ENCODE data around the gene UBE2E3. TPM values are rescaled to one million over a fixed set of nuclear protein-coding genes. Genes with fewer than 3 reads are reported as not detected.
A peak's percentile ranks its signal among the peaks of the same experiment; 100 is the strongest.

UBE2E3 gene
- total and polyA plus RNA-seq, 7 donors, result 61.9 to 125 (median 87.1) TPM

GRCh38 chr2:180971811-180972210 lies 8.6 kb upstream of the UBE2E3 start:
- DNase-seq, result no peak
- Histone ChIP-seq H3K4me3 (no peak overlapping the region), H3K9me3 (no peaks in the 10 kb centered on the region), H3K4me1 (peaks cover 9% of the 10 kb centered on the region), H3K27me3 (ENCODE audit: insufficient read depth in 3 of 3, low read length in 2 of 3) (no peaks in the 10 kb centered on the region), H3K36me3 (ENCODE audit: insufficient read depth in 1 of 2, low read depth in 1 of 2) (no peaks in the 10 kb centered on the region), H3K27ac (no peak overlapping the region)
- no peak for TF ChIP-seq CTCF (IDR thresholded peaks at IDR 0.05)
- intact Hi-C loops (cut with DNase I), result no loop called here
- no peak for ATAC-seq
- 97 to 99% (median 98%) methylated on average over 1 of the region's 1 CpG for WGBS, 3 donors

GRCh38 chr2:180975585-180975984 lies 4.8 kb upstream of the UBE2E3 start:
- ATAC-seq (no peak), DNase-seq (no peak)
- no peak for TF ChIP-seq CTCF (IDR thresholded peaks at IDR 0.05)
- Histone ChIP-seq H3K4me3 (no peak overlapping the region), H3K27ac (no peak overlapping the region), H3K4me1 (no peaks in the 10 kb centered on the region), H3K36me3 (ENCODE audit: insufficient read depth in 1 of 2, low read depth in 1 of 2) (no peaks in the 10 kb centered on the region), H3K9me3 (no peaks in the 10 kb centered on the region), H3K27me3 (ENCODE audit: insufficient read depth in 3 of 3, low read length in 2 of 3) (no peaks in the 10 kb centered on the region)
- intact Hi-C loops (cut with DNase I), result no loop called here
- WGBS, 3 donors, result 87 to 96% (median 88%) methylated on average over 2 of the region's 2 CpGs

GRCh38 chr2:180978903-180979748 lies 1.3 kb upstream of the UBE2E3 start:
- H3K4me3 ChIP-seq, result peak overlapping the region; percentile 79
- no peaks in the 10 kb centered on the region for H3K27me3 ChIP-seq (ENCODE audit: insufficient read depth in 3 of 3, low read length in 2 of 3)
- peaks cover 0 to 13% of the 10 kb centered on the region in 2 donors for H3K36me3 ChIP-seq (ENCODE audit: insufficient read depth in 1 of 2, low read depth in 1 of 2)
- no peak for TF ChIP-seq CTCF (IDR thresholded peaks at IDR 0.05)
- DNase-seq (no peak), ATAC-seq (no peak)
- peaks cover 18% of the 10 kb centered on the region for H3K4me1 ChIP-seq
- intact Hi-C loops (cut with DNase I), result no loop called here
- no peaks in the 10 kb centered on the region for H3K9me3 ChIP-seq
- 38 to 48% (median 41%) methylated on average over 7 of the region's 7 CpGs for WGBS, 3 donors
- peak overlapping the region; percentile 90 for H3K27ac ChIP-seq

GRCh38 chr2:180979749-180980105 lies 678 bp upstream of the UBE2E3 start:
- peaks cover 24% of the 10 kb centered on the region for H3K4me1 ChIP-seq
- DNase-seq, result no peak
- TF ChIP-seq CTCF (IDR thresholded peaks at IDR 0.05), result no peak
- H3K27me3 ChIP-seq (ENCODE audit: insufficient read depth in 3 of 3, low read length in 2 of 3), result no peaks in the 10 kb centered on the region
- H3K4me3 ChIP-seq, result peak overlapping the region; percentile 79
- H3K27ac ChIP-seq, result peak overlapping the region; percentile 90
- WGBS, 3 donors, result 14 to 22% (median 14%) methylated on average over 9 of the region's 9 CpGs
- H3K9me3 ChIP-seq, result no peaks in the 10 kb centered on the region
- intact Hi-C loops (cut with DNase I), result loop anchor here (5.0 to 10.0 kb wide), 3 partner anchors 217 to 855 kb away; no protein-coding TSS in a partner anchor
- no peak for ATAC-seq
- H3K36me3 ChIP-seq (ENCODE audit: insufficient read depth in 1 of 2, low read depth in 1 of 2), result peaks cover 0 to 13% of the 10 kb centered on the region in 2 donors
